ENCODE data around the gene ARFGEF3.
"Not testable (repeated sequence)": the region's sequence is repeated elsewhere in the genome, so short reads cannot be mapped to it uniquely, and the experiment has no call there.

Gene ARFGEF3

DNA sequence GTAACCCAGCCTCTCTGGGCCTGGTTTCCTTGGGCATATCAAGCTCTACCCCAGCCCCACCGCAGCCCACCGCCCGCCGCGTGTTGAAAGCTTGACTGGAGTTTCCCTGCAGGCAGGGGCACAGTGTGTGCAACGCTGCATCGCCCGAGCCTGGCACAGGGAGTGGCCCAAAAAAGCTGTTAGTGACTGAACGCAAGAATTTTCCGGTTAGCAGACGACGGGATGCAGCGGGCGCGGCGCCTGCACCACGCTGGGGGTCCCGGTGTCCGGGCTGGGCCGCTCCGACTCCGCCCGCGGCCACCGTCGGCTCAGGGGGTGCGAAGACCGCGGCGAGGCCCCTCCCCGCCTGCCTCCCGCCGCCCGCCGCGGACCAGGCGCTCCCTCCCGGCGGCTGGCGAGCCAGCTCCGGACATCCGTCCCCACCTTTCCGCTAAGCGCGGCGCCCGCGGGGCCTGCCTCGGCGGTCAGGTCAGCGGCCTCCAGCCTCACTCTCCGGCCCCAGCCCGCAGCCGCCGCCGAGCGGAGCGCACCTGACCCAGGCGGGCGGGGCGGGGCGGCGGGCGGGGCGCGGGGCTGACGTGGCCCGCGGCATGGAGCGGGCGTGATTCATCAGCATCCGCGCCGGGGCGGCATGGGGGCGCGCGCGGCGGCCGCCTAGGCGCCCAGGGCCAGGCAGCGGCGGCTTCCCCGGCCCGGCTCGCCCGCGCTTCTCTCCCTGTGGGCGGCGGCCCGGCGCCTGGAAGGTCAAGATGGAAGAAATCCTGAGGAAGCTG lies at the start of gene ARFGEF3:
Gene ARFGEF3, plus strand, starts transcription at position 602 of the 773 bp plus-strand sequence. Its CDS starts 148 bp downstream, at position 750.
- no peak for FAIRE-seq
- TF ChIP-seq POLR2A (IDR thresholded peaks at IDR 0.05; ENCODE audit: low read depth, low read length): no peak
- peak; percentile 63 for DNase-seq (ENCODE audit: insufficient read length, low spot score)

DNA sequence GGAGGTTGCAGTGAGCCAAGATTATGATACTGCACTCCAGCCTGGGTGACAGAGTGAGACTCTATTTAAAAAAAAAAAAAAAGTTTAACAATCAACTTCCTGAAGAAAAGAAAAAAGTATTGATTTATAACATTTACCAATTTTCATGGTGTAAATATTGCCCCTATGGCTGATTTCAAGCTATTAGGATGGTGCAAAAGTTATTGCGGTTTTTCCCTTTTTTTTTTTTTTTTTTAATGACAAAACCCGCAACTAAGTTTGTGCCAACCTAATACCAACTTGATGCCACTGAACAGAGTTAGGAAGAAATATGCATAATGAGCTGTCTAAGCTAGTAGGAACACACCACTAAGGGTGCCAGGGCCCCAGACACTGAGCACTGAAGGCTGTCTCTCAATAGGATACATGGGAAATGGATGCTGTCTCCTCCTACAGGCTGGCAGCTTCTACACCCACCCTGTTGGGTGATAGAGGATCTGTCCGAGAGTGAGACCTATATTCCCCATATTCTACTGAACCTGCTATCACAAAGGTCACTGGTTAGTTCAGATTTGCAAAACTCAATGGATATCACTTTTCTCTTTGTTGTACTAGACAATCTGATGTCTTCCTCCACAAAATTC lies 48.0 kb upstream of the ARFGEF3 start:
- no peak for TF ChIP-seq POLR2A (IDR thresholded peaks at IDR 0.05; ENCODE audit: low read depth, low read length)
- DNase-seq (ENCODE audit: insufficient read length, low spot score) (no peak), FAIRE-seq (no peak)

GRCh38 chr6:138115201-138115600 lies 46.5 kb upstream of the ARFGEF3 start:
- DNase-seq (ENCODE audit: insufficient read length, low spot score): no peak
- no peak for TF ChIP-seq POLR2A (IDR thresholded peaks at IDR 0.05; ENCODE audit: low read depth, low read length)
- FAIRE-seq: no peak

GRCh38 chr6:138115877-138116660 lies 45.7 kb upstream of the ARFGEF3 start:
- DNase-seq (ENCODE audit: insufficient read length, low spot score) (peak; percentile 21), FAIRE-seq (peak; percentile 27)
- no peak for TF ChIP-seq POLR2A (IDR thresholded peaks at IDR 0.05; ENCODE audit: low read depth, low read length)

- no peak for DNase-seq (ENCODE audit: insufficient read length, low spot score)
- no peak for FAIRE-seq
- no peak for TF ChIP-seq POLR2A (IDR thresholded peaks at IDR 0.05; ENCODE audit: low read depth, low read length)
Observed at GRCh38 chr6:138116661-138116999, 45.1 kb upstream of the ARFGEF3 start.

DNA sequence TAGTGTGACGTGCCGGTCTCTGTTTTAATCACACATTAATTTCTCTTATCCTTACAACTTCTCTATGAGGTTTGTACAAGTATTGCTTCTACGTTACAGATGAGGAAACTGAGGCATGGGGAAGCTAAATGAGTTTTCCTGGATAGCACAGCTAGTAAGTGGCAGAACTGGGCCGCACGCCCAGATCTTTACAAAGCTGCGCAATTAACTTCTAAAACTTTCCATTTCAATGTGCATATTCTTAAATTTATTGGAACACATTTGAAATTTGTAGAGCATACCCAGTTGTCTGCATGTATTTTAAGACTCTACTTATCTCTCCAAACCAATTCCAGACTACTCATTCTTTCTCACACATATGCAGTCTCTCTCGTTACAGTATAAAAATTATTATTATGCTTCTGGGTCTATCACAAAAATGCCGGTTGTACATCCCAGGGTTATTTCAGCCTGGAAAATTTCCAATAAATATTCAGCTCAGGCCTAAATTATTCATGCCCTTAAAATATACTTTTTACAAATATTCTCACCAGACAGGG lies 44.3 kb upstream of the ARFGEF3 start:
- TF ChIP-seq POLR2A (IDR thresholded peaks at IDR 0.05; ENCODE audit: low read depth, low read length): no peak
- FAIRE-seq: no peak
- no peak for DNase-seq (ENCODE audit: insufficient read length, low spot score)

GRCh38 chr6:138119229-138119628 lies 42.5 kb upstream of the ARFGEF3 start:
- DNase-seq (ENCODE audit: insufficient read length, low spot score); FAIRE-seq: not testable (repeated sequence)

- no peak for DNase-seq (ENCODE audit: insufficient read length, low spot score)
- no peak for FAIRE-seq
- TF ChIP-seq POLR2A (IDR thresholded peaks at IDR 0.05; ENCODE audit: low read depth, low read length): no peak
Observed at GRCh38 chr6:138119976-138120375, 41.8 kb upstream of the ARFGEF3 start.

DNA sequence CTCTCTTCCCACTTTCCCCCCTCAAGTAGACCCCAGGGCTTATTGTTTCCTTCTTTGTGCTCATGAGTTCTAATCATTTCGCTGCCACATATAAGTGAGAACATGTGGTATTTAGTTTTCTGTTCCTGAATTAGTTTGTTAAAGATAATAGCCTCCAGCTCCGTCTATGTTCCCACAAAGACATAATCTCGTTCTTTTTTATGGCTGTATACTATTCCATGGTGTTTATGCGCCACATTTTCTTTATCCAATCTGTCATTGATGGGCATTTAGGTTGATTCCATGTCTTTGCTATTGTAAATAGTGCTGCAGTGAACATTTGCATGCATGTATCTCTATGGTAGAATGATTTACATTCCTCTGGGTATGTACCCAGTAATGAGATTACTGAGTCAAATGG lies 37.6 kb upstream of the ARFGEF3 start:
- FAIRE-seq (no peak), DNase-seq (ENCODE audit: insufficient read length, low spot score) (no peak)
- TF ChIP-seq POLR2A (IDR thresholded peaks at IDR 0.05; ENCODE audit: low read depth, low read length): no peak

- no peak for DNase-seq (ENCODE audit: insufficient read length, low spot score)
- FAIRE-seq: no peak
- no peak for TF ChIP-seq POLR2A (IDR thresholded peaks at IDR 0.05; ENCODE audit: low read depth, low read length)
Observed at GRCh38 chr6:138128096-138128495, 33.6 kb upstream of the ARFGEF3 start.

DNA sequence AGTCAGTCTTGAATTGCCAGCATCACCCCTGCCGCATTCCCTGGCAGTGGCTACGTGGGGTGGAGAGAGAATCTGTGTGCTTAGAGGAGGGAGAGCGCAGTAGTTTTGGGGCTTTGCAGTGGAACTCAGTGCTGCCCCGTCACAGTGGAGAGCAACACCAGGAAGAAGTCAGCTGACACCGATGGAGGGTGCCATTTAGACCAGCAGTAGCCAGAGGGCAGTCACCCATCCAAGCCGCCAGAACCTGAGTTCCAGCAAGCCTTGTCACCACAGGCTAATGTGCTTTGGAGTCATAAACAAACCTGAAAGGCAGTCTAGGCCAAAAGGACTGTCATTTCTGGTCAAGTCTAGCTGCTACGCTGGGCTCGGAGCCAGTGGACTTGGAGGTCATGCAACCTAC lies 32.5 kb upstream of the ARFGEF3 start:
- DNase-seq (ENCODE audit: insufficient read length, low spot score) (no peak), FAIRE-seq (no peak)

GRCh38 chr6:138142806-138143205 lies 18.9 kb upstream of the ARFGEF3 start:
- DNase-seq (ENCODE audit: insufficient read length, low spot score) (no peak), FAIRE-seq (no peak)
- no peak for TF ChIP-seq POLR2A (IDR thresholded peaks at IDR 0.05; ENCODE audit: low read depth, low read length)

More for the DNA sequence above, 32.5 kb upstream of the ARFGEF3 start:
- TF ChIP-seq POLR2A (IDR thresholded peaks at IDR 0.05; ENCODE audit: low read depth, low read length): no peak

DNA sequence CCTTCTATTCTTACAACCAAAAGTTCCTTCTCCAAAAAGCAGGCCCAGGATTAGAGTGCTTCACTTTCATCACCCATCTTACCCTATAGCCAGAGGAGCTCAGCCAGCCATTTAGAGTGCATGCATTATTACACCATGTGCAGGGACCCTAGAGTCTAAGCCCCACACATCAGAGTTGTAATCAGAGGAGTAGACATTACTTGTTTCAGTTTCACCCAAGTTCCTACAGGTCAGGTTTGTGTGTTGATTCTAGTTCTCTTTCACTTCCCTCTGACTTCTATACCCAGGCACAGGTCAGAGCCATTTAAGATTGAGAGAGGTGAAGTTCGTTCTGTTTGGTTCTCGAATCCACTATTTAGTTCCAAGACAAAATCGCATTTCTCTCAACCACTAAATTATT lies 16.3 kb upstream of the ARFGEF3 start:
- FAIRE-seq (no peak), DNase-seq (ENCODE audit: insufficient read length, low spot score) (no peak)
- TF ChIP-seq POLR2A (IDR thresholded peaks at IDR 0.05; ENCODE audit: low read depth, low read length): no peak

- FAIRE-seq (no peak), DNase-seq (ENCODE audit: insufficient read length, low spot score) (no peak)
- TF ChIP-seq POLR2A (IDR thresholded peaks at IDR 0.05; ENCODE audit: low read depth, low read length): no peak
Observed at GRCh38 chr6:138146544-138146943, 15.2 kb upstream of the ARFGEF3 start.

All from H54 (cell line).